Ramos (cell line): ENCODE results near the gene RPL41.

ENCODE experiments used
- in situ Hi-C: fragments of 300-500 bp; cut with MboI; formaldehyde crosslinking; loops from one replicate; pipeline ENCODE4 v1.14.3; 2022; ENCODE audit warnings: low sequenced_read_pairs; ENCODE audit not compliant: unreplicated experiment

RPL41 gene

GRCh38 chr12:56126732-56127239, 10.4 kb downstream of the RPL41 start:
- in situ Hi-C loops = loop anchor here (5.0 to 10.0 kb wide), 2 partner anchors 61 to 338 kb away; partner anchors contain the start of genes SMARCC2 and SPRYD4

GRCh38 chr12:56127485-56127887, 11.1 kb downstream of the RPL41 start:
- in situ Hi-C loops = loop anchor here (5.0 to 10.0 kb wide), 2 partner anchors 60 to 337 kb away; partner anchors contain the start of genes SMARCC2 and SPRYD4

- in situ Hi-C loops = loop anchor here (5.0 to 10.0 kb wide), 2 partner anchors 59 to 337 kb away; partner anchors contain the start of genes SMARCC2 and SPRYD4
Measured at GRCh38 chr12:56127888-56128669, 11.6 kb downstream of the RPL41 start, which contains the start of gene ESYT1. ESYT1 (plus strand) TSS chr12:56128267; CDS start chr12:56128320, 53 bp downstream.

- in situ Hi-C loops = loop anchor here (5.0 to 10.0 kb wide), 2 partner anchors 59 to 336 kb away; partner anchors contain the start of genes SMARCC2 and SPRYD4
Measured at GRCh38 chr12:56128670-56129205, 12.3 kb downstream of the RPL41 start.

- in situ Hi-C loops = loop anchor here (5.0 to 10.0 kb wide), 2 partner anchors 58 to 335 kb away; partner anchors contain the start of genes SMARCC2 and SPRYD4
Measured at GRCh38 chr12:56129206-56129941, 12.9 kb downstream of the RPL41 start.

- in situ Hi-C loops = loop anchor here (5.0 to 10.0 kb wide), 2 partner anchors 57 to 335 kb away; partner anchors contain the start of genes SMARCC2 and SPRYD4
Measured at GRCh38 chr12:56129942-56130495, 13.6 kb downstream of the RPL41 start.

GRCh38 chr12:56130876-56131275, 14.4 kb downstream of the RPL41 start:
- in situ Hi-C loops = no loop called here

- in situ Hi-C loops = no loop called here
Measured at GRCh38 chr12:56134897-56135296, 18.5 kb downstream of the RPL41 start.

- in situ Hi-C loops = no loop called here
Measured at GRCh38 chr12:56137853-56138571, 21.6 kb downstream of the RPL41 start.

GRCh38 chr12:56141946-56142784, 25.7 kb downstream of the RPL41 start:
- in situ Hi-C loops = no loop called here

- in situ Hi-C loops = no loop called here
Measured at GRCh38 chr12:56143217-56143616, 26.8 kb downstream of the RPL41 start.

- in situ Hi-C loops = no loop called here
Measured at GRCh38 chr12:56143870-56144269, 27.4 kb downstream of the RPL41 start.

- in situ Hi-C loops = no loop called here
Measured at GRCh38 chr12:56145217-56145616, 28.8 kb downstream of the RPL41 start.

- in situ Hi-C loops = no loop called here
Measured at GRCh38 chr12:56146492-56147460, 30.3 kb downstream of the RPL41 start.

GRCh38 chr12:56150563-56150962, 34.1 kb downstream of the RPL41 start:
- in situ Hi-C loops = no loop called here

GRCh38 chr12:56151672-56152131, 35.3 kb downstream of the RPL41 start:
- in situ Hi-C loops = no loop called here

GRCh38 chr12:56152132-56152755, 35.8 kb downstream of the RPL41 start, which contains the start of gene MYL6B:
MYL6B (plus strand) TSS chr12:56152587; CDS start chr12:56153919, 1,332 bp downstream.
- in situ Hi-C loops = no loop called here
